NCI-H748 (cell line): ENCODE measurements around the gene CRHR1.

ENCODE experiments used
- DNase-seq: peaks from one replicate; lab custom pipeline; 2025; ENCODE audit not compliant: unreplicated experiment; lab: John Stamatoyannopoulos, UW

The CRHR1 gene

GRCh38 chr17:45819632-45820031 is 35.5 kb downstream of the CRHR1 start:
- no peak for DNase-seq

- no peak for DNase-seq
Measured at GRCh38 chr17:45820052-45820780, 36.1 kb downstream of the CRHR1 start.

GRCh38 chr17:45821147-45821546 is 37.0 kb downstream of the CRHR1 start:
- no peak for DNase-seq

- DNase-seq: no peak
Measured at GRCh38 chr17:45823598-45823997, 39.5 kb downstream of the CRHR1 start.

- DNase-seq: no peak
Measured at GRCh38 chr17:45824475-45824874, 40.4 kb downstream of the CRHR1 start.

- no peak for DNase-seq
Measured at GRCh38 chr17:45824901-45825492, 40.9 kb downstream of the CRHR1 start.

GRCh38 chr17:45825792-45826191 is 41.7 kb downstream of the CRHR1 start:
- no peak for DNase-seq

GRCh38 chr17:45826919-45827588 is 42.9 kb downstream of the CRHR1 start:
- no peak for DNase-seq

GRCh38 chr17:45828171-45828570 is 44.1 kb downstream of the CRHR1 start:
- no peak for DNase-seq

- DNase-seq: no peak
Measured at GRCh38 chr17:45828582-45829133, 44.5 kb downstream of the CRHR1 start.

- no peak for DNase-seq
Measured at GRCh38 chr17:45833920-45834319, 49.8 kb downstream of the CRHR1 start.

GRCh38 chr17:45834471-45835396 is 50.6 kb downstream of the CRHR1 start:
- DNase-seq: no peak

- DNase-seq: no peak
Measured at GRCh38 chr17:45835481-45835880, 51.4 kb downstream of the CRHR1 start.

GRCh38 chr17:45836047-45837044 is 52.2 kb downstream of the CRHR1 start:
- no peak for DNase-seq

- no peak for DNase-seq
Measured at GRCh38 chr17:45837187-45837586, 53.1 kb downstream of the CRHR1 start.

- DNase-seq: no peak
Measured at GRCh38 chr17:45837603-45838002, 53.5 kb downstream of the CRHR1 start.

- no peak for DNase-seq
Measured at GRCh38 chr17:45838751-45839295, 54.7 kb downstream of the CRHR1 start.

GRCh38 chr17:45839442-45839841 is 55.3 kb downstream of the CRHR1 start:
- DNase-seq: no peak

- DNase-seq: no peak
Measured at GRCh38 chr17:45841186-45841585, 57.1 kb downstream of the CRHR1 start.
